Bronchial epithelial cell (primary cell): ENCODE data around the gene IFNB1. TPM values are rescaled to one million over a fixed set of nuclear protein-coding genes. Genes with fewer than 3 reads are reported as not detected.

Experiments used
- DNase-seq: peaks from one replicate; pipeline ENCODE4 v3.0.0-alpha.2; 2010; ENCODE audit warnings: low read depth
- FAIRE-seq: peaks from 2 replicates; lab custom pipeline; 2011; peaks lifted over from hg19 to GRCh38; lab: Jason Lieb, UNC
- H3K27me3 ChIP-seq: 2 replicates; pipeline ENCODE4 v1.5.1; 2011; ENCODE audit warnings: low read length; ENCODE audit not compliant: control insufficient read depth, insufficient read depth
- H3K36me3 ChIP-seq: 2 replicates; pipeline ENCODE4 v1.5.1; 2011; ENCODE audit warnings: low read length; ENCODE audit not compliant: control insufficient read depth, insufficient read depth
- H3K4me3 ChIP-seq: 2 replicates; pipeline ENCODE4 v1.5.1; 2011; ENCODE audit warnings: mild to moderate bottlenecking, low read depth, low read length, control low read depth
- total RNA-seq: library from RNA; depleted of rRNA; stranded (reverse); fragments of >200 nt; gene quantifications from 2 replicates; pipeline ENCODE4 v1.2.1, GENCODE V29; 2014
- TF ChIP-seq, protein P1 (sequence below): IDR thresholded peaks from 2 replicates; pipeline ENCODE4 v1.5.1; 2011; ENCODE audit warnings: mild to moderate bottlenecking, moderate library complexity, low read length, control low read depth, inconsistent platforms; ENCODE audit not compliant: insufficient read depth, severe bottlenecking

Gene IFNB1
- total RNA-seq, 1 donor from 2014 or later = 0.26 TPM

DNA sequence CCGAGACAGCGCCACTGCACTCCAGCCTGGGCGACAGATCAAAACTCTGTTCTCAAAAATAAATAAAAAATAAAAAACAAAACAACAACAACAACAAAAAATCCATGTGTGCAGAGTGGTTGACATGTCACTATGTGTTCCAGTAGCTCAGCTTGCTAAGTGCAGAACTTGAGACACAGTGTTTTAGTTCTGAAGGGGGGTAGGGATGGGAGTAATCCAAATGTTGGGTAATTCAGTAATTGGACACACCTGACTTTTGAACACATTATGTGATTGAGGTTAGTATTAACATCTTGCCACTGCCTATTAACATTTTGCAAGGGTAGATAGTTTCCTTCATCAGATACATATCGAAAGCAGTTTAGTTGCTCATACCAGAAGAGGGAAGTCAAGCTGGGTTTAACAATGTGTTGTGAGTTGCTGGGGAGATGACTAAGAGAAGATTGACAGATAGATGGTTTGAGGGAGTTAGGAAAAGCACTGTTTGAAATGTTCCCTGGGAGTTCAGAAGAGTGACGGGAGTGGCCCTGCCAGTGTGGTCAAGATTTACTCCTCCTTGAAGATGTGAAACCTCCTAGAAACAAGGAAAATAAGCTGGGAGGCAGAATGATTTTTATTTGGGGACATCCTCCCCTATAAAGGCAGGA lies 47.2 kb downstream of the IFNB1 start:
- Histone ChIP-seq H3K27me3 (no peaks in the 10 kb centered on the region), H3K4me3 (no peak overlapping the region), H3K36me3 (no peaks in the 10 kb centered on the region)
- FAIRE-seq (no peak), DNase-seq (peak; percentile 76)
- TF ChIP-seq, protein P1, sequence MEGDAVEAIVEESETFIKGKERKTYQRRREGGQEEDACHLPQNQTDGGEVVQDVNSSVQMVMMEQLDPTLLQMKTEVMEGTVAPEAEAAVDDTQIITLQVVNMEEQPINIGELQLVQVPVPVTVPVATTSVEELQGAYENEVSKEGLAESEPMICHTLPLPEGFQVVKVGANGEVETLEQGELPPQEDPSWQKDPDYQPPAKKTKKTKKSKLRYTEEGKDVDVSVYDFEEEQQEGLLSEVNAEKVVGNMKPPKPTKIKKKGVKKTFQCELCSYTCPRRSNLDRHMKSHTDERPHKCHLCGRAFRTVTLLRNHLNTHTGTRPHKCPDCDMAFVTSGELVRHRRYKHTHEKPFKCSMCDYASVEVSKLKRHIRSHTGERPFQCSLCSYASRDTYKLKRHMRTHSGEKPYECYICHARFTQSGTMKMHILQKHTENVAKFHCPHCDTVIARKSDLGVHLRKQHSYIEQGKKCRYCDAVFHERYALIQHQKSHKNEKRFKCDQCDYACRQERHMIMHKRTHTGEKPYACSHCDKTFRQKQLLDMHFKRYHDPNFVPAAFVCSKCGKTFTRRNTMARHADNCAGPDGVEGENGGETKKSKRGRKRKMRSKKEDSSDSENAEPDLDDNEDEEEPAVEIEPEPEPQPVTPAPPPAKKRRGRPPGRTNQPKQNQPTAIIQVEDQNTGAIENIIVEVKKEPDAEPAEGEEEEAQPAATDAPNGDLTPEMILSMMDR = no peak

DNA sequence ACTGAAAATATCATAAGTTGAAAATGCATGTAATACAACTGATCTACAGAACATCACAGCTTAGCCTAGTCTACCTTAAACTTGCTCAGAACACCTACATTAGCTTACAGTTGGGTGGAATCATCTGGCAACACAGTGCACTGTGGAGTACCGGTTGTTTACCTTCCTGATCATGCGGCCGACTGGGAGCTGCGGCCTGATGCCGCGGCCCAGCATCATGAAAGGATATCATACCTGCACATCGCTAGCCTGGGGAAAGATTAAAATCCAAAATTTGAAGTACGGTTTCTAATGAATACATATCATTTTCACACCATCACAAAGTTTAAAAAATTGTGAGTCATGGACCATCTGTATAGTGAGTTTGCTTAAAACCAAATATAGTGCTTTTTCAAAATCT lies 48.1 kb downstream of the IFNB1 start:
- H3K4me3 ChIP-seq = no peak overlapping the region
- H3K27me3 ChIP-seq = no peaks in the 10 kb centered on the region
- TF ChIP-seq, protein P1 = no peak
- DNase-seq = no peak
- FAIRE-seq = no peak
- H3K36me3 ChIP-seq = no peaks in the 10 kb centered on the region

DNA sequence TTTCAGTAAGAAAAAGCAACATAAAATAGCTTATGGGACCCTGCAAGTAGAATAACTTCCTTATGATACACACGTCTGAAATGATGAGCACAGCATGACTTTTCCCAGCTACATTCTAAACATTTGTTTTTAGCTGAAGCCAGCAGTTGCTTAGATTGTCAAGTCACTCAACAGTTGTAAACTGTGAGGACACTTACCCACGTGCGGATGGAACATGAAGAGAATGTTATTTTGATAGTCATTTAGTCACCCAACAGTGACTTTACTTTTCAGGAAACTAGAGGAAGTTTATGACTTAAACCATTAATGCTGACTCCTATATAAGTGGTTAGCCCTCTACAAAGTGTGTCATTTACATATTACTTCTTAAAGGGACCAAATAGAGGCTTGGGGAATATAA lies 49.3 kb downstream of the IFNB1 start:
- no peak overlapping the region for H3K4me3 ChIP-seq
- H3K27me3 ChIP-seq = no peaks in the 10 kb centered on the region
- FAIRE-seq (no peak), DNase-seq (no peak)
- TF ChIP-seq, protein P1 = no peak
- no peaks in the 10 kb centered on the region for H3K36me3 ChIP-seq

DNA sequence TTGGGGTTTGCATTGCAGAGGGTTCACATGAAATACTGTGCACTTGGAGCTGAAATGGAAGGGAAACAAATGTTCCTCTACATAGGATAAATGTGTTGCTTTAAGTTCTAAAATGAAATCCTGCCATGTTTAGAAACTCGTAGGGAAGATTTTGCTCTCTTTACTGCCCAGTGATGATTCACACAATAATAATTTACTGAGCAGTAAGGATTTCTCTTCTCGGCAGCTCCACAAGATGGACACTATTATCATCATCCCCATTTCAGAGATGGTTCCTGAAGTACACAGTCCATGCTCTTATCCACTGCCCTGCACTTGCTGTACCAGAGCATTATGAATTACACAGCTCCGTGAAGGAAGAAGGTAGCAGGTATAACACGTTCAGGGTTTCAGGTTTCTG lies 50.4 kb downstream of the IFNB1 start:
- TF ChIP-seq, protein P1 = no peak
- FAIRE-seq = no peak
- H3K4me3 ChIP-seq = no peak overlapping the region

More for the DNA sequence above, 50.4 kb downstream of the IFNB1 start:
- H3K36me3 ChIP-seq = no peaks in the 10 kb centered on the region
- peak; percentile 51 for DNase-seq
- no peaks in the 10 kb centered on the region for H3K27me3 ChIP-seq

Other genes with a start within 250 kb of the IFNB1 start
- gene HACD4, start 46.3 kb downstream of the IFNB1 start, total RNA-seq = 0.79 and 2.4 TPM in 2 replicates
- gene IFNW1, start 63.9 kb upstream of the IFNB1 start, total RNA-seq = not detected in 2 replicates
- gene IFNA21, start 88.7 kb upstream of the IFNB1 start, total RNA-seq = not detected in 2 replicates
- gene IFNA4, start 109.6 kb upstream of the IFNB1 start, total RNA-seq = not detected in 2 replicates
- gene IFNA7, start 124.3 kb upstream of the IFNB1 start, total RNA-seq = not detected in 2 replicates
- gene IFNA10, start 129.2 kb upstream of the IFNB1 start, total RNA-seq = not detected in 2 replicates
- not detected in 2 replicates for gene IFNA16, start 139.4 kb upstream of the IFNB1 start, total RNA-seq
- gene IFNA17, start 150.3 kb upstream of the IFNB1 start, total RNA-seq = not detected in 2 replicates
- not detected in 2 replicates for gene IFNA14, start 162.1 kb upstream of the IFNB1 start, total RNA-seq
- gene IFNA5, start 227.4 kb upstream of the IFNB1 start, total RNA-seq = not detected in 2 replicates